Uterus (tissue), 4 donors: ENCODE results near the gene ZCCHC14. TPM values are rescaled to one million over a fixed set of nuclear protein-coding genes. Genes with fewer than 3 reads are reported as not detected.

Experiments
- DNase-seq, 2 donors: peaks; one replicate each; pipeline ENCODE4 v3.0.0-alpha.2; 2019 to 2020
- H3K27ac ChIP-seq, 2 donors: fragments of 200-600 bp; sonication (generic); 1 replicate in 1 of 2; 2 replicates in 1 of 2; pipeline ENCODE4 v1.5.1; 2016 to 2018
- H3K27me3 ChIP-seq, 2 donors: fragments of 200-600 bp; sonication (generic); one replicate each; pipeline ENCODE4 v1.5.1; 2018 to 2019; ENCODE audit warnings: control low read depth in 1 of 2
- H3K36me3 ChIP-seq, 2 donors: fragments of 200-600 bp; sonication (generic); one replicate each; pipeline ENCODE4 v1.5.1; 2019; ENCODE audit warnings: control low read depth in 1 of 2
- H3K4me1 ChIP-seq, 2 donors: fragments of 200-600 bp; sonication (generic); one replicate each; pipeline ENCODE4 v1.5.1; 2018 to 2019; ENCODE audit warnings: control low read depth in 1 of 2
- H3K4me3 ChIP-seq, 2 donors: fragments of 200-600 bp; sonication (generic); 1 replicate in 1 of 2; 2 replicates in 1 of 2; pipeline ENCODE4 v1.5.1; 2018 to 2019; ENCODE audit warnings: mild to moderate bottlenecking in 1 of 2
- H3K9me3 ChIP-seq, 2 donors: fragments of 200-600 bp; sonication (generic); one replicate each; pipeline ENCODE4 v1.5.1; 2019; ENCODE audit warnings: control low read depth in 1 of 2
- POLR2A ChIP-seq, 2 donors: fragments of 450-650 bp; IDR thresholded peaks; one replicate each; pipeline ENCODE4 v1.6.1; 2016; ENCODE audit warnings: antibody characterized with exemption in 2 of 2, mild to moderate bottlenecking in 1 of 2, moderate library complexity in 1 of 2
- intact Hi-C: fragments of 100-400 bp; cut with DNase I; formaldehyde crosslinking; loops from one replicate; pipeline ENCODE4 v1.15.1; 2023; ENCODE audit warnings: low total_unique reads
- total RNA-seq, 4 donors: library from RNA; depleted of rRNA in 3 of 4; stranded (reverse); fragments of >200 nt in 3 of 4; gene quantifications; one replicate each; pipeline versions ENCODE4 v1.1.0 to v1.2.4, GENCODE V29; 2014 to 2023
- TF ChIP-seq, protein P1 (sequence below), 4 experiments: fragments of 200-600 bp in 2 of 4; fragments of 450-650 bp in 2 of 4; sonication (generic) in 2 of 4; IDR thresholded peaks; one replicate each; pipeline ENCODE4 v1.5.1; 2016 to 2019; ENCODE audit warnings: antibody characterized with exemption in 4 of 4, mild to moderate bottlenecking in 2 of 4, moderate library complexity in 1 of 4
- donor health status: DM: yes; HTN: yes; CAD: no.

ZCCHC14 gene
- total RNA-seq, 4 donors from 2014 or later: 9.2 to 33.0 (median 20.6) TPM

DNA sequence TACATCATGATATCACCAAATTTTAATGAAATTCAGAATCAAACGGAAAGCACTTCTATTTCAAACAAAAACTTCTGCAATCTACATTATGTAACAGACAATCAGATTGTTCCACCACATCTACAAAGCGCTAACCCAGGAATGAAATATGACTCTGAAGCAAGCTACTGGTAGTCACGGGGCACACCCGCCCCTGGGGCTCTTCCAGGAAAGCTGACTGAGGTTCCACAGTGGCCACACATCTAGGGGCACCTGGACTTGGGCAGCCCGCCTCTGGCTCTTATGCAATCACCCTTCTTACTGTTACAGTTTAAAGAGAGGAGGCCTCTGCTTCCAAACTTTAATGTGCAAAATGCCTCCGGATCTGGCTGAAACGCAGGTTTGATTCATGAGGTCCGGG, 27.5 kb downstream of the ZCCHC14 start:
- Histone ChIP-seq H3K4me3 (no peak overlapping the region), H3K27me3 (no peaks in the 10 kb centered on the region), H3K36me3 (no peaks in the 10 kb centered on the region), H3K27ac (peak overlapping the region; percentile 82 to 98), H3K9me3 (no peaks in the 10 kb centered on the region), H3K4me1 (peaks cover 10 to 26% of the 10 kb centered on the region in 2 donors)
- intact Hi-C loops: no loop called here
- peak; percentile 73 to 80 for DNase-seq
- no peak for TF ChIP-seq POLR2A (IDR thresholded peaks at IDR 0.05)
- TF ChIP-seq, protein P1, sequence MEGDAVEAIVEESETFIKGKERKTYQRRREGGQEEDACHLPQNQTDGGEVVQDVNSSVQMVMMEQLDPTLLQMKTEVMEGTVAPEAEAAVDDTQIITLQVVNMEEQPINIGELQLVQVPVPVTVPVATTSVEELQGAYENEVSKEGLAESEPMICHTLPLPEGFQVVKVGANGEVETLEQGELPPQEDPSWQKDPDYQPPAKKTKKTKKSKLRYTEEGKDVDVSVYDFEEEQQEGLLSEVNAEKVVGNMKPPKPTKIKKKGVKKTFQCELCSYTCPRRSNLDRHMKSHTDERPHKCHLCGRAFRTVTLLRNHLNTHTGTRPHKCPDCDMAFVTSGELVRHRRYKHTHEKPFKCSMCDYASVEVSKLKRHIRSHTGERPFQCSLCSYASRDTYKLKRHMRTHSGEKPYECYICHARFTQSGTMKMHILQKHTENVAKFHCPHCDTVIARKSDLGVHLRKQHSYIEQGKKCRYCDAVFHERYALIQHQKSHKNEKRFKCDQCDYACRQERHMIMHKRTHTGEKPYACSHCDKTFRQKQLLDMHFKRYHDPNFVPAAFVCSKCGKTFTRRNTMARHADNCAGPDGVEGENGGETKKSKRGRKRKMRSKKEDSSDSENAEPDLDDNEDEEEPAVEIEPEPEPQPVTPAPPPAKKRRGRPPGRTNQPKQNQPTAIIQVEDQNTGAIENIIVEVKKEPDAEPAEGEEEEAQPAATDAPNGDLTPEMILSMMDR (IDR thresholded peaks at IDR 0.05): no peak

DNA sequence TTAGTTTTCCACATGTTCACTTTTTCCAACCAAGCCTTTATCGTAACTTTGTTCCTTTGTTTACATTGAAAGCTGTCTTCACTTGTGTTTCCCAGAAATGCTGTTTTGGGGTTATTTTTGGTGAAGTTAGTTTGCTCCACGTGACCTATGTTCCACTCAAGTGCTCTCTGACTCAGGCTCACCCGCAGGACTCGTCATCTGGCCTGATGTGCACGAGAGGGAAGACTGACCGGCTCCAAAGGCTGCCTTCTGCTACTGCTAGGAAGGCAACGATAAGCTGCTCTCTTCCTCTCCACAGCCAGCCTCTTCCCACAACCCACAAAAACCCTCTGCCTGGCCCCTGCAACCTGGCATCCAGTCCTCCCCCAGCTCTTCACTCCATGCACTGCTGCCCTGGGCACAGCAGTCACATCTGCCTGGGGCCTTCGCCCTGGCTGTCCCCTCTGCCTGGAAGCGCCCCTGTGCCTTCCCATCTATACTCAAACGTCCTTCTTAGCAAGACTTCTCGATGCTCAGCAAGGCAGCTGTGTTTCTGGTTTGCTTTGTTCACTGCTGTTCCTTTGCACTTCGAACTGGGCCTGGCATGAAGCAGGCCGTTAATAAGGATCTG, 28.0 kb downstream of the ZCCHC14 start:
- intact Hi-C loops: no loop called here
- no peaks in the 10 kb centered on the region for H3K27me3 ChIP-seq
- H3K9me3 ChIP-seq: no peaks in the 10 kb centered on the region
- H3K36me3 ChIP-seq: no peaks in the 10 kb centered on the region
- peaks cover 10 to 26% of the 10 kb centered on the region in 2 donors for H3K4me1 ChIP-seq
- peak overlapping the region in 1 of 2 donors; percentile 20 for H3K4me3 ChIP-seq
- TF ChIP-seq POLR2A (IDR thresholded peaks at IDR 0.05): peak; percentile 10 to 21
- TF ChIP-seq, protein P1 (IDR thresholded peaks at IDR 0.05): no peak
- H3K27ac ChIP-seq: peak overlapping the region; percentile 82 to 98
- peak; percentile 64 to 80 for DNase-seq

DNA sequence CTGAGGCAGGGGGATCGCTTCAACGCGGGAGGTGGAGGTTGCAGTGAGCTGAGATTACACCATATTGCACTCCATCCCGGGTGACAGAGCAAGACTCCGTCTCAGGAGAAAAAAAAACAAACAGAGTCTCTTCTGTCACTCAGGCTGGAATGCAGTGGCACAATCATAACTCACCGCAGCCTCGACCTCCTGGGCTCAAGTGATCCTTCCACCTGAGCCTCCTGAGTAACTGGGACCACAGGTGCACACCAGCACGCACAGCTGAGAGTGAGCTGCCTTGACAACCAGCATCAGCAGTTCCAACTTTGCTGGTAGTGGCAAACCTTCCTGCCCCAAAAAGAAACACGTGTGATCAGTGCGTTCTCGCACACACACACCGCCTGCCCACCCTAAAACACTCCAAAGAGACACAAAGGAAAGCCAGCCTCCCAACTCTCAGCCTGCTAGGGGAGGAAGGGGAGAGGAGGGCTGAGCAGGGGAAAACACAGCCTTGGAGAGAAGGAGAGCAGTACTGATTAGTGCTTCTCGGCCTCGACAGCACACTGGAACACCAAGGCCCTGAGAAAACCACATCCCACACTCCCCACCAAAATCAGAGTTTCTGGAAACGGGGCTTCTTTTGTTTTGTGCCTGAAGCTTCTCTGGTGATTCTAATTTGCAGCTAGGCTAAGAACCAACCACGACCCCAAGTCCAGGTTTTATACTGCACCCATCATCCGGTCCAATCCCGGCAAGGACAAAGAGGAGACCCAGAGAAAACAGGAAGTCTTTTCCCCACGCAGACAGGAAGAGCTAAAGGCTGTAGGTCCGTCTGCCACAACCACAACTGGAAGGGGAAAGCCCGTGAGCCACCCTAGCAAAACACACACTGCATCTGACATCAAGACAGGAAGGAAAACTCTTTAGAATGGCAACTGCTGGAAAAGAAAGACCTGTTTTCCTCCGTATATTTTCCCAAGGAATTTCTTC, 28.8 kb downstream of the ZCCHC14 start:
- DNase-seq: no peak
- TF ChIP-seq, protein P1 (IDR thresholded peaks at IDR 0.05): no peak
- no peak for TF ChIP-seq POLR2A (IDR thresholded peaks at IDR 0.05)
- intact Hi-C loops: no loop called here
- H3K27me3 ChIP-seq: no peaks in the 10 kb centered on the region
- H3K9me3 ChIP-seq: no peaks in the 10 kb centered on the region
- no peaks in the 10 kb centered on the region for H3K36me3 ChIP-seq
- peaks cover 10 to 26% of the 10 kb centered on the region in 2 donors for H3K4me1 ChIP-seq
- H3K27ac ChIP-seq: peak overlapping the region; percentile 82 to 98
- H3K4me3 ChIP-seq: peak overlapping the region in 1 of 2 donors; percentile 20

DNA sequence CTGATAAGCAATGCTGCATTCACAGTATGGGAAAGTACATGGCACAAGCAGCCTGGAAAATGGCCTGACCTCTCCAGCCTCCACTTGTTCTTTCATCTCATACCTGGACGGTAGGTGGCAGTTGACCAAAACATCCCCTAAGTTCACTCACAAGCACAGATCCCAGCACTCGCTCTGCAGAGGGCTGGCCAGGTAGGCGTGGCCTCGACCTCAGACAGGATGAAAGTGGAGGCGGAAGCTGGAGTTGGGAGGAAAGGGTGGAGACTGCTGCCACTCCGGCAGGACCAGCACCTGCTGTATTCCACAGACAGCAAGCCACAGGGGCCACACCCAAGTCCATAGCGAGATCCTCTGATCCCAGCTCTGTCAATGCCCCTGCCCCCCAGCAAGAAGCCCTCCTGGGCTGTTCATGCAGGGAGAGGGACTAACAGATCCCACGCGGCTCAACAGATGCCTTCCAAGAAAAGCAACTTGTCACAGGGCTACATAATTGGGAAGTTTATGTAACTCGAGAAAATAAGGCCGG, 31.3 kb downstream of the ZCCHC14 start:
- no peaks in the 10 kb centered on the region for H3K27me3 ChIP-seq
- peak overlapping the region; percentile 10 to 98 for H3K27ac ChIP-seq
- no peaks in the 10 kb centered on the region for H3K36me3 ChIP-seq
- H3K4me3 ChIP-seq: no peak overlapping the region
- intact Hi-C loops: no loop called here
- peaks cover 10 to 24% of the 10 kb centered on the region in 2 donors for H3K4me1 ChIP-seq
- DNase-seq: peak; percentile 37 to 40
- H3K9me3 ChIP-seq: no peaks in the 10 kb centered on the region
- TF ChIP-seq, protein P1 (IDR thresholded peaks at IDR 0.05): peak in 2 of 4 experiments; percentile 16 to 33
- TF ChIP-seq POLR2A (IDR thresholded peaks at IDR 0.05): peak in 1 of 2 donors; percentile 18
